Parathyroid adenoma (tissue), 2 donors: ENCODE results near the gene NARS2.
"Not testable (repeated sequence)": the region's sequence is repeated elsewhere in the genome, so short reads cannot be mapped to it uniquely, and the experiment has no call there.

Source experiments
- H2AFZ ChIP-seq: fragments of 300-600 bp; sonication (generic); one replicate; pipeline ENCODE4 v1.7.0; 2017; ENCODE audit warnings: antibody characterized with exemption, mild to moderate bottlenecking
- H3K27ac ChIP-seq: fragments of 300-600 bp; sonication (generic); one replicate; pipeline ENCODE4 v1.7.0; 2017
- H3K27me3 ChIP-seq: fragments of 300-600 bp; sonication (generic); one replicate; pipeline ENCODE4 v1.7.0; 2017; ENCODE audit warnings: low read length; ENCODE audit not compliant: control insufficient read depth, insufficient read depth
- H3K36me3 ChIP-seq: fragments of 300-600 bp; sonication (generic); one replicate; pipeline ENCODE4 v1.7.0; 2017; ENCODE audit warnings: low read length; ENCODE audit not compliant: control insufficient read depth, insufficient read depth
- H3K4me1 ChIP-seq: fragments of 300-600 bp; sonication (generic); one replicate; pipeline ENCODE4 v1.7.0; 2017; ENCODE audit warnings: control low read depth
- H3K4me2 ChIP-seq: fragments of 300-600 bp; sonication (generic); one replicate; pipeline ENCODE4 v1.7.0; 2017; ENCODE audit warnings: low read length
- H3K4me3 ChIP-seq: fragments of 300-600 bp; sonication (generic); one replicate; pipeline ENCODE4 v1.7.0; 2017; ENCODE audit warnings: low read depth, low read length
- H3K79me2 ChIP-seq: fragments of 300-600 bp; sonication (generic); one replicate; pipeline ENCODE4 v1.7.0; 2017; ENCODE audit warnings: control low read depth
- H3K9ac ChIP-seq: fragments of 300-600 bp; sonication (generic); one replicate; pipeline ENCODE4 v1.7.0; 2017; ENCODE audit warnings: mild to moderate bottlenecking
- H3K9me3 ChIP-seq: fragments of 300-600 bp; sonication (generic); one replicate; pipeline ENCODE4 v1.7.0; 2017; ENCODE audit warnings: low read length; ENCODE audit not compliant: control insufficient read depth
- CTCF ChIP-seq: fragments of 300-600 bp; sonication (generic); IDR thresholded peaks from one replicate; pipeline ENCODE4 v1.7.0; 2017; ENCODE audit warnings: antibody characterized with exemption, mild to moderate bottlenecking
- donor health status: primary hyperparathyroidism.

The NARS2 gene

GRCh38 chr11:78560153-78560552 lies 14.5 kb downstream of the NARS2 start:
- Histone ChIP-seq H3K27ac (no peak overlapping the region), H3K4me3 (no peak overlapping the region), H3K79me2 (peaks cover 3% of the 10 kb centered on the region), H3K9me3 (no peaks in the 10 kb centered on the region), H2AFZ (no peak overlapping the region), H3K36me3 (no peaks in the 10 kb centered on the region), H3K4me1 (no peaks in the 10 kb centered on the region), H3K4me2 (no peak overlapping the region), H3K9ac (no peak overlapping the region), H3K27me3 (no peaks in the 10 kb centered on the region)
- TF ChIP-seq CTCF: no peak

GRCh38 chr11:78557236-78557635 lies 17.4 kb downstream of the NARS2 start:
- Histone ChIP-seq H3K79me2 (no peaks in the 10 kb centered on the region), H3K27ac (no peak overlapping the region), H3K4me1 (no peaks in the 10 kb centered on the region), H3K9me3 (no peaks in the 10 kb centered on the region), H3K27me3 (no peaks in the 10 kb centered on the region), H3K4me3 (no peak overlapping the region), H3K9ac (no peak overlapping the region), H3K4me2 (no peak overlapping the region), H2AFZ (no peak overlapping the region), H3K36me3 (no peaks in the 10 kb centered on the region)
- TF ChIP-seq CTCF: no peak

- H3K36me3 ChIP-seq: no peaks in the 10 kb centered on the region
- H3K4me2 ChIP-seq: no peak overlapping the region
- no peak overlapping the region for H2AFZ ChIP-seq
- H3K4me1 ChIP-seq: no peaks in the 10 kb centered on the region
- no peak overlapping the region for H3K9ac ChIP-seq
- no peak overlapping the region for H3K4me3 ChIP-seq
- no peaks in the 10 kb centered on the region for H3K79me2 ChIP-seq
- TF ChIP-seq CTCF: no peak
- H3K9me3 ChIP-seq: no peaks in the 10 kb centered on the region
- no peak overlapping the region for H3K27ac ChIP-seq
- no peaks in the 10 kb centered on the region for H3K27me3 ChIP-seq
These were observed 19.1 kb downstream of the NARS2 start for GRCh38 chr11:78555592-78555991.

GRCh38 chr11:78552881-78553280 lies 21.8 kb downstream of the NARS2 start:
- no peaks in the 10 kb centered on the region for H3K4me1 ChIP-seq
- H2AFZ ChIP-seq: no peak overlapping the region
- H3K4me3 ChIP-seq: no peak overlapping the region
- H3K9ac ChIP-seq: no peak overlapping the region
- no peaks in the 10 kb centered on the region for H3K36me3 ChIP-seq
- H3K4me2 ChIP-seq: no peak overlapping the region
- H3K27ac ChIP-seq: no peak overlapping the region
- no peak for TF ChIP-seq CTCF
- no peaks in the 10 kb centered on the region for H3K9me3 ChIP-seq
- H3K79me2 ChIP-seq: no peaks in the 10 kb centered on the region
- H3K27me3 ChIP-seq: no peaks in the 10 kb centered on the region

GRCh38 chr11:78552139-78552538 lies 22.5 kb downstream of the NARS2 start:
- not testable (repeated sequence) for H3K4me3 ChIP-seq, H3K36me3 ChIP-seq, H3K9ac ChIP-seq, H3K27me3 ChIP-seq, H3K27ac ChIP-seq, H3K4me1 ChIP-seq, H3K9me3 ChIP-seq, H2AFZ ChIP-seq, H3K79me2 ChIP-seq, H3K4me2 ChIP-seq
